Measurements from ENCODE around the gene HOPX. TPM values are rescaled to one million over a fixed set of nuclear protein-coding genes. Genes with fewer than 3 reads are reported as not detected.
A peak's percentile ranks its signal among the peaks of the same experiment; 100 is the strongest.
"Not testable (repeated sequence)": the region's sequence is repeated elsewhere in the genome, so short reads cannot be mapped to it uniquely, and the experiment has no call there.

HOPX gene
- total RNA-seq, 1 experiment from 2014 or later: 0.92 TPM

DNA sequence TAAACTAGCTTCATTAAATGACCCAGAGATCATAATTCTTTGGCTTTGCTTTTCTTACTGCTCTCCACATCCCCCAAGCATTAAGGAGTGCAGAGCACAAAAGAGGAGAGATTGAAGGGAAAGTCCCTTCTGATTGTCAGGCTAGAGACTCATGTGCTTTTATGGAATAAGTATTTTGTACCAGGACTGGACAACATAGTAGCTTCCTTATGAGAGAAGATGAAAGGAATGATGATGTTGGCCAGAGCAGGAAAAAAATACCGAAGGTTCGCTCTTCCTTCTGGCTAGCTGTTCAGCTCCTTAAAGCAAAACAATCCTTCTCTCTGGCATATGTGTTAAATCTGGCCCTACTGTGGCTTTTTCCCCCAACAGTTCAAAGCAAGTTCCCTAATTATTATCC lies 53.1 kb downstream of the HOPX start:
- DNase-seq (ENCODE audit: low read depth): no peak

DNA sequence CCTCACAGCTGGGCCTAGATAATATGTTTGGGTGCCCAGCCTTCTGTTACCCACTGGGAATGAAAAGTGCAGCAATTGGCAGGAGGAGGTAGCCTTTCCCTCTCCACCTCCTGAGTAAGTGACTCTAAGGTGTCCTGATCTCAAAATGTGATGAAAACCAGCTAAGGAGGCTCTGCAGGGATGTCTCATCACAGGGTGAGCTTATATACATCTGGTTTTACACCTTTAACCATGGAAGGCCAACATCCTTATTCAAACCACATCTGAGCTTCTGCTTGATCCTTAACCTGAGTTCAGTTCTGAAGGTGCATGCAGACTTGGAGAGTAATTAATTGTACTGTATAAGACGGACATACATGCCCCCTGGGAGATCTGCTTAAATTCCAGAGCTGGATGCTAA lies 53.7 kb downstream of the HOPX start:
- DNase-seq (ENCODE audit: low read depth): no peak

DNA sequence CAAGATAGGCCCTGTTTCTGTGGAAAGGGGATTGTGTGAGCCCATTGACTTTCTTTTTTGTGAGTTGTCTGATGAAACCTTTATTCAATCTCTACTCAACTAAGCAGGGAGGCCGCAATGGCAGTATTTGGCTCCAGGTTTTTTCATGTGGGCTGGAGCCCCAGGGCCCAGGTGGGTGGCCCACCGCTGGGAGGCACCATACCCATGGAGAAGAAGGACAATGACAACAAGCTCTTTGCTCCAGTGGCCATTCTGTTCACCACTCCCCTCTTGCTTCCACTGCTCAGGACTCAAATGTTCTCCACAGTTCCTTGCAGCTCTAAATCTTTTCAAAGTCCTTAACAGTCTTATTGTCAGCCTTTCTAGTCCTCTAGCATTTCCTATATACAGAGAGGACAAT lies 54.1 kb downstream of the HOPX start:
- DNase-seq (ENCODE audit: low read depth): no peak

DNA sequence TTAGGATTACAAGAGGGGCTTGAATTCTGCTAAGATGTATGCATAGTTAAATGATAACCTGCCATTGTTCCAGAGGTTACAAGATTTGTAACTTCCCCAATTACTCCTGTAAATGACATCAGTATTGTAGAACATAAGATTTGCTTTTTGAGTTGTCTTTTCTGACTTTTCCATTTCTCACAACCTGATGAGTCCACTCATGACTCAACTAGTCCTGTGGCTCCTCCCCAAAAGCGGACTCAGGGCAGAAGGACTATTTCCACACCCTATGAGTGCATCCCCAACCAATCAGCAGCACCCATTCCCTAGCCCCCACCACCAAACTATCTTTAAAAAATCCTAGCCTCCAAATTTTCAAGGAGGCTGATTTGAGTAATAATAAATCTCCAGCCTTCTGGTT lies 54.7 kb downstream of the HOPX start:
- DNase-seq (ENCODE audit: low read depth): no peak

DNA sequence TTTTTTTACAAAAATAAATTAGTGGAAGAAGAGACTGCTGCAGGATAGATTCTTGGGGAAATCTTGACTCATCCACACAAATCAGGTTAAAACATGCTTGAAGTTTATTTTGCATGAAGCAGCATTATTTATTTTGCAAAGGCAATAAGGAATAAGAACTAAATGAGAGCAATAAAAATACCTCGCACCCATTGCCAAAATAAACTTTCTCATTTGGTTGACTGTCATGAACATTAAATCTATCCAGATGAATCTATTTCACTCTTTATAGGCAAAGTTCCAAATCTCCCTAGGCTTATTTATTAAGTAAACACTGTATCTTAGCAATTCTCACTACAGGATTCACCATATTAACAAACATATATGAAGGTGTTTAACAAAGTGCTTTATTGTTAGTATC lies 58.9 kb downstream of the HOPX start:
- peak; percentile 10 for DNase-seq (ENCODE audit: low read depth)

DNA sequence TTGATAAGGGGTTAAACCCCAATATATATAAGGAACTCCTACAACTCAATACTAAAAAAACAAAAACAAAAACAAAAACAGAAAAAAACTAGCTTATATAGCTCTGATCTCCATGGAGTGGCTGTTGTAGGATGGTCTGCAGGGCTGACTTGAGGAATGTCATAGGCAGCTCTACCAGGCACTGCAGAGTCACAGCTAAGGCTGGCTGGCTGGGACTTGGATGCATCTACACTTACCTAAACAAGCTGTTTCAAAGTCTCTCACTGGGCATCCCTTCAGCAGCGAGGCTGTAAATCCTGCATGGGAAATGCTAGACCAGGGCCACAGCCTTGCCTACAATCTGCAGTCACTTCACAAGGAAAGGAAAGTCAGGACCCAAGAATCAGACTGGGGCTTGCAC lies 61.3 kb downstream of the HOPX start:
- no peak for DNase-seq (ENCODE audit: low read depth)

DNA sequence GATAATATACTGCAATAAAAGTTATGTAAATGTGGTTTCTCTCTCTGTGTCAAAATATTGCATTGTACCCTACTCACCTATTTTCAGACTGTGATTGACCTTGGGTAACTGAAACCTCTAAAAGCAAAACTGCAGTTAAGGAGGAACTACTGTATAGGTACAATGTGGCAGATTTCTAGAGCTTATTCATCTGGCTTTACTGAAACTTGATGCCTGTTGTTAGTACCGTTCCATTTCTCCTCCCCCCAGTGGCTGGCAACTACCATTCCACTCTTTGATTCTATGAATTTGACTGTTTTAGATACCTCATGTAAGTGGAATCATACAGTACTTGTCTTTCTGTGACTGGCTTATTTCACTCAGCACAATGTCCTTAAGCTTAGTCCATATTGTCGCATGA lies 61.9 kb downstream of the HOPX start:
- peak; percentile 46 for DNase-seq (ENCODE audit: low read depth)

DNA sequence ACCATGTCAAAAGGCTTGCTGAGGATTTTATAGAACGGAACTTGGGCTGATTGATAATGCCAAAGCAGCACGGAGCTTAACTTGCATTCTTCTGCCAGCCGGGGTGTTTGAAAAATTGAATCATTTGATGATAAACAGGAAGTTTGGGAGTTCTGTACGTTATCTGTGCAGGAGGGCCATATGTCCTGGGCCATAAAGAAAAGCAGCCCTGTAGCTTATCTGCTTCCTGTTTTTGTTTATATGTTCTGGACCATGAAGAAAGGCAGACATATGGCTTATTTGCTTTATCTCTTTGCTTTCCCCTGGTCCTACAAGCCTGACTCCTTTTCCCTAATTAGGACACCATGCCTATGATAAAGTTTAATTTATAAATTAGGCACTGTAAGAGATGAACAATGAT lies 62.4 kb downstream of the HOPX start:
- DNase-seq (ENCODE audit: low read depth): no peak

DNA sequence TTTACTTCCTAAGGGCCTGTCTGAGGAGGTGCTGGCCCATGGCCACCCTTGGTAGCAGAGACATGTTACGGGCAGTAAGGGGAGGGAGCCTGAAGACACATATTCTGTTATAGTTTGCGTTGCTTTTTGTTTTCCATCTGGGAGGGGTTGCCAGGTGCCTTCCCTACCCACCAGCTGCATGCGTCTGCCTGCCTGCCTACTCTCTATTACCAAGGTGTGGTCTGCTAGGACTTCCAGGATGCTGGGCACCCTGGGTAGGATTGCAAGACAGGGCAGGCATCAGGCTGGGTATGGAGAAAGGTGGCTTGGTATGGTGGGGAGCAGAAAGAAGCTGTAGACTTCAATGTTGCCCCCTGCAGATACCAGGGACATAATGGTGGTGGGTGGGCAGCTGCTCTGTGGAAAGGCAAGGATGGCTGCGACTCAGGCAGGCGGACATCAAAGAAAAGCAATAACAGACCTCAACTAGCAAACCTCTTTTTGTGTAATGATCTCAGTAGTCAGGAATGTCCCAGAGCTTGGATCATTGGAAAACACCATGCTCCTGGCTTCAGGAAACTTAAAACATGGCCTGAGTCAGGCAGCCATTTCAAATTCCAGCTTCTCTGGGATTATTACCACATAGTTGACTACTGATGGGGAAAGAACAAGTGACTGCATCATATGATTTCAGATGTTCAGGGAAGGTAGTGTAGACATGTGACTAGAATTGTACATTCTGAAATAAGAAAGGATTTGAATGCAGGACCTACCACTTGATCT lies 67.8 kb downstream of the HOPX start:
- peak; percentile 78 for DNase-seq (ENCODE audit: low read depth)

DNA sequence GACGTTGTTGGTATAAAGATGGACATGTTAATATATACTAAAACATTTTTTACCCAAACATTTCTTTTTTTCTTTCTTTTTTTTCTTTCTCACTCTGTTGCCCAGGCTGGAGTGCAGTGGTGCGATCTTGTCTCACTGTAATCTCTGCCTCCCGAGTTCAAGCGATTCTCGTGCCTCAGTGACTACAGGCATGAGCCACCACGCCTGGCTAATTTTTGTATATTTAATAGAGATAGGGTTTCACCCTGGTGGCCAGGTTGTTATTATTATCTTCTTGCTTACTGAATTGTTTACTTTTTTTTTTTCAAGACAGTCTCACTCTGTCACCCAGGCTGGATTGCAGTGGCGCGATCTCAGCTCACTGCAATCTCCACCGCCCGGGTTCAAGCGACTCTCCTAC lies 68.8 kb downstream of the HOPX start:
- DNase-seq (ENCODE audit: low read depth): no peak

DNA sequence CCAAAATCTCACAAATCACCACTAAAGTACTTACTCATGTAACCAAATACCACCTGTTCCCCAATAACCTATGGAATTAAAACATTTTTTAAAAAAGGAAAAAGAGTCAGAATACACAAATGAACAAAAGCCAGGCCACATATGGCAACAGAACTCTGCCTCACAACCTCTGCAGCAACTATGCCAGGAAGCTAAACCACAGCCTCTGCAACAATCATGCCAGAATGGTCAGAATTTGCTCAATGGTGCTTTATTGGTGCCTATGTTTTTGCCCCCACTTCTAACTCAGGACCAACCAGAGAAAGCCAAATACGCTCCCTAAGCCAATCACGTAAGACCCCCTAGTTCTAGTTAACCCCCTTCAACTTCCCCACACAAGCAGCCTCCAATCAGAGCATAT lies 69.6 kb downstream of the HOPX start:
- peak; percentile 12 for DNase-seq (ENCODE audit: low read depth)

DNA sequence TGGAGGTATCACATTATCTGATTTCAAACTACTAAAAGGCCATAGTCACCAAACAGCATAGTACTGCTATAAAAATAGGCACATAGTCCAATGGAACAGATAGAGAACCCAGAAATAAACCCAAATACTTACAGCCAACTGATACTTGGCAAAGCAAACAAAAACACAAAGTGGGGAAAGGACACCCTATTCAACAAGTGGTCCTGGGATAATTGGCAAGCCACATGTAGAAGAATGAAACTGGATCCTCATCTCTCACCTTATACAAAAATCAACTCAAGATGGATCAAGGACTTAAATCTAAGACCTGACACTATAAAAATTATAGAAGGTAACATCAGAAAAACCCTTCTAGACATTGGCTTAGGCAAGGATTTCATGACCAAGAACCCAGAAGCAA lies 70.9 kb downstream of the HOPX start:
- not testable (repeated sequence) for DNase-seq (ENCODE audit: low read depth)

DNA sequence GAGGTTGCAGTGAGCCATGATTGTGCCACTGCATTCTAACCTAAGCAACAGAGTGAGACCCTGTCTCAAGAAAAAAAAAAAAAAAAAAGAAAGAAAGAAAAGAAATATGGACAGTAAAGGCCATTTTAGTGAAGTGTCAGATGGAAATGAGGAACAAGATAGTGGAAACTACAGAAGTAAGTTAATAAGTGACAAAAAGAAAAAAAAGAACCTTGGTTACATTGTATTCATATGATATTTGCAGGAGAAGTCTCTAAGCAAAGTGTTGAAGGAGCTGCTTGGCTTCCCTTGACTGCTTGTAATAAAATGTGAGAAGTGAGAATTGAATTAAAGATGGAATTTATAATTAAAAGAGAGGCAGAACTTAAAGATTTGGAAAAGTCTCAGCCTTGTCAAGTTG lies 73.2 kb downstream of the HOPX start:
- DNase-seq (ENCODE audit: low read depth): no peak

DNA sequence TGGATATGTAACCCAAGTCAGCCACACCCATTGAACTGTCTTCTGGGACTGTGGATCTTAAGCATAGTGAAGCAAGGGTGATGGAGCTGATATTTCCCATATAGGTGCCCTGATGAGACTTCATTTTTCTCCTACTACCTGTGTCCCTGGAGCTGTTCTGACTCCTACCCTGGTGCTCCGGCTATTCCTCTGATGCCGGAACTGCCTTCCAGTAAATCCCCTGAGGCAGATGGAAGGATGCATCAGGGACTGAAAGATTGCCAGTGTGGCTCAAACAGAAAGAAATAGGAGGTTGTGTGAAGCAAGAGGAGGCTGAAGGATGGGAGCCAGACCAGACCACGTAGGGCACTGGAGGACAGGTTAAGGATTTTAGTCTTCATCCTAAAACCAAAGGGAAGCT lies 74.7 kb downstream of the HOPX start:
- no peak for DNase-seq (ENCODE audit: low read depth)

DNA sequence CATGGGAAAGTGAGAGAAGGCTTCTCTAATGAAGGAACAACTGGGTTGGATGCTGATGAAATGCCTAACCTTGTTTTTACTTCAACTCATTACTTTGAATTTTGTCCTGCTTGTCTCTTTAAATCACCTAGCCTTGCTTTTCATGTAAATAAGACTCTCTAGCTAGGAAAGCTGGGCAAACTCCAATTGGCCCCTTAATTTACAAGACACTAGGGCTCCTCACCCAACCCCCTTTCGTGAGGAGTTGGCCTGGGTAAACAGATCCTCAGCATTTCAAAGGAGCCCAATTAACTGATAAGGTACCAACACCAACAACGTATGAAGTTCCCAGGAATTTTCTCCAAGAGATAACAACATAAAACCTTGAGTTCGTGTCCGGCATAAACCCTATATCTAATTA lies 75.6 kb downstream of the HOPX start:
- not testable (repeated sequence) for DNase-seq (ENCODE audit: low read depth)

DNA sequence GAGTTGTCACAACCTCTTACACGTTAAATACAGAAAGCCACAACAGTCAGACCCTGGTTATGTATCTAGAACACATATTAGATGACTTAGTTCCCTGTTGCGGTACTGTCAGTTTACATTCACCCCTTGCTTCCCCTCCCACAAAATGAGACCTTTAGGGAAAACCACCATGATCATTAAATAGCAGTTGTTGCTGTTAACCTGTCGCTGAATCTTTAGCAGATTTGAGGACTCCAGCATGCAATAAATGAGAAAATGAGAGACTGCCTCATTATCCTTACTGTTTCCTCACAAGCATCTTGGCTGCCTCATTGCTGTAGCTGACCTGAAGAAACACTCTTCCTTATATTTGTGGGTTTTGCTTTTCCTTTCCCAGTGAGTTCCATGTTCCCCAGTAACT lies 77.8 kb downstream of the HOPX start:
- DNase-seq (ENCODE audit: low read depth): no peak

Other genes with a start within 250 kb of the HOPX start
- gene PPAT, start 245.7 kb downstream of the HOPX start, total RNA-seq (2014; rRNA removed): 28.0 and 29.6 TPM in 2 replicates
- 128 and 131 TPM in 2 replicates for gene PAICS, start 245.0 kb downstream of the HOPX start, total RNA-seq (2014; rRNA removed)
- gene SRP72, start 213.7 kb downstream of the HOPX start, total RNA-seq (2014; rRNA removed): 73.8 and 86.5 TPM in 2 replicates
- not detected in 2 replicates for gene ARL9, start 175.5 kb downstream of the HOPX start, total RNA-seq (2014; rRNA removed)
- not detected in 2 replicates for gene SPINK2, start 140.4 kb upstream of the HOPX start, total RNA-seq (2014; rRNA removed)
- gene REST, start 226.6 kb upstream of the HOPX start, total RNA-seq (2014; rRNA removed): 28.0 and 34.4 TPM in 2 replicates